Neural progenitor cell (in vitro differentiated cells): ENCODE measurements around the gene PHACTR1. TPM values are rescaled to one million over a fixed set of nuclear protein-coding genes. Genes with fewer than 3 reads are reported as not detected.
A peak's percentile ranks its signal among the peaks of the same experiment; 100 is the strongest.

ENCODE experiments used
- DNase-seq: peaks from one replicate; pipeline ENCODE4 v3.0.0-alpha.2; 2016; ENCODE audit warnings: low spot score
- H2AFZ ChIP-seq: fragments of 200-600 bp; sonication (generic); replicated peaks from 2 replicates; pipeline ENCODE4 v1.6.1; 2016; ENCODE audit warnings: antibody characterized with exemption
- H3F3A ChIP-seq: fragments of 200-600 bp; sonication (generic); 2 replicates; pipeline ENCODE4 v1.6.1; 2016; ENCODE audit warnings: antibody characterized with exemption, low read depth
- H3K27ac ChIP-seq: fragments of 200-600 bp; sonication (generic); 2 replicates; pipeline ENCODE4 v1.5.1; 2016; ENCODE audit warnings: mild to moderate bottlenecking
- H3K27me3 ChIP-seq: fragments of 200-600 bp; sonication (generic); 2 replicates; pipeline ENCODE4 v1.6.1; 2016; ENCODE audit warnings: mild to moderate bottlenecking, moderate library complexity
- H3K36me3 ChIP-seq: fragments of 200-600 bp; sonication (generic); 2 replicates; pipeline ENCODE4 v1.5.1; 2016
- H3K4me1 ChIP-seq: fragments of 200-600 bp; sonication (generic); 2 replicates; pipeline ENCODE4 v1.6.1; 2016; ENCODE audit warnings: mixed run types
- H3K4me2 ChIP-seq: fragments of 200-600 bp; sonication (generic); 2 replicates; pipeline ENCODE4 v1.6.1; 2016
- H3K4me3 ChIP-seq: fragments of 200-600 bp; sonication (generic); 2 replicates; pipeline ENCODE4 v1.5.1; 2016
- H3K79me2 ChIP-seq: fragments of 200-600 bp; sonication (generic); 2 replicates; pipeline ENCODE4 v1.6.1; 2016; ENCODE audit warnings: low read depth
- H3K9ac ChIP-seq: fragments of 200-600 bp; sonication (generic); 2 replicates; pipeline ENCODE4 v1.6.1; 2016
- H3K9me3 ChIP-seq: fragments of 200-600 bp; sonication (generic); 2 replicates; pipeline ENCODE4 v1.5.1; 2016; ENCODE audit warnings: low read depth
- H4K20me1 ChIP-seq: fragments of 200-600 bp; sonication (generic); 2 replicates; pipeline ENCODE4 v1.6.1; 2016; ENCODE audit warnings: low read depth
- H3K27ac Mint-ChIP-seq: 3 replicates; pipeline ENCODE4 v1.8.0; 2021; ENCODE audit warnings: mixed read lengths
- H3K27me3 Mint-ChIP-seq: 2 replicates; pipeline ENCODE4 v1.8.0; 2022; ENCODE audit warnings: low read depth, mild to moderate bottlenecking, inconsistent platforms, moderate library complexity, mixed read lengths; ENCODE audit not compliant: insufficient read depth
- H3K36me3 Mint-ChIP-seq: 3 replicates; pipeline ENCODE4 v1.8.0; 2021; ENCODE audit warnings: mixed read lengths
- H3K4me1 Mint-ChIP-seq: 3 replicates; pipeline ENCODE4 v1.8.0; 2021; ENCODE audit warnings: mixed read lengths
- H3K4me3 Mint-ChIP-seq: 3 replicates; pipeline ENCODE4 v1.8.0; 2021; ENCODE audit warnings: mild to moderate bottlenecking, moderate library complexity, mixed read lengths
- H3K9me3 Mint-ChIP-seq: 3 replicates; pipeline ENCODE4 v1.8.0; 2020; ENCODE audit warnings: mixed read lengths
- CTCF ChIP-seq: fragments of 200-600 bp; sonication (generic); IDR thresholded peaks from 2 replicates; pipeline ENCODE4 v1.5.1; 2017; ENCODE audit warnings: antibody characterized with exemption, mild to moderate bottlenecking
- EZH2 ChIP-seq: fragments of 200-600 bp; sonication (generic); IDR thresholded peaks from 2 replicates; pipeline ENCODE4 v1.6.1; 2017; ENCODE audit warnings: antibody characterized with exemption, mild to moderate bottlenecking, moderate library complexity
- EZH2phosphoT487 ChIP-seq: fragments of 200-600 bp; sonication (generic); IDR thresholded peaks from 2 replicates; pipeline ENCODE4 v1.6.1; 2017; ENCODE audit warnings: antibody characterized with exemption
- total RNA-seq: library from RNA; depleted of rRNA; stranded (reverse); fragments of >200 nt; gene quantifications from 2 replicates; pipeline ENCODE4 v1.2.3, GENCODE V29; 2015; ENCODE audit warnings: low replicate concordance

The PHACTR1 gene
- total RNA-seq, 1 donor from 2014 or later, result 2.4 TPM

- H3K4me3 Mint-ChIP-seq, result no peak overlapping the region
- H3K27me3 Mint-ChIP-seq, result peaks cover 3% of the 10 kb centered on the region
- peaks cover 8% of the 10 kb centered on the region for H3K4me1 Mint-ChIP-seq
Measured at GRCh38 chr6:13025893-13026499, 309.4 kb downstream of the PHACTR1 start.

GRCh38 chr6:13026557-13026956 is 310.0 kb downstream of the PHACTR1 start:
- H3K27ac ChIP-seq, result no peak overlapping the region
- H3K9me3 Mint-ChIP-seq, result no peaks in the 10 kb centered on the region
- H3K4me3 ChIP-seq, result no peak overlapping the region
- no peak overlapping the region for H2AFZ ChIP-seq
- no peaks in the 10 kb centered on the region for H3K36me3 Mint-ChIP-seq
- no peaks in the 10 kb centered on the region for H3K27me3 ChIP-seq
- no peak overlapping the region for H3K4me2 ChIP-seq
- TF ChIP-seq EZH2, result no peak
- TF ChIP-seq EZH2phosphoT487, result no peak
- TF ChIP-seq CTCF, result no peak
- peaks cover 3% of the 10 kb centered on the region for H3K27me3 Mint-ChIP-seq
- no peaks in the 10 kb centered on the region for H3K9me3 ChIP-seq
- H3K4me1 Mint-ChIP-seq, result peaks cover 8% of the 10 kb centered on the region
- H3F3A ChIP-seq, result no peaks in the 10 kb centered on the region
- no peaks in the 10 kb centered on the region for H3K36me3 ChIP-seq
- no peak overlapping the region for H3K4me3 Mint-ChIP-seq
- no peak overlapping the region for H3K27ac Mint-ChIP-seq
- H3K9ac ChIP-seq, result no peak overlapping the region
- DNase-seq, result peak; percentile 8
- peaks cover 9% of the 10 kb centered on the region for H3K4me1 ChIP-seq
- H3K79me2 ChIP-seq, result no peaks in the 10 kb centered on the region
- H4K20me1 ChIP-seq, result no peaks in the 10 kb centered on the region

More at GRCh38 chr6:13025893-13026499, 309.4 kb downstream of the PHACTR1 start:
- H3K9ac ChIP-seq, result no peak overlapping the region
- TF ChIP-seq CTCF (no peak), EZH2 (no peak), EZH2phosphoT487 (no peak)
- peaks cover 9% of the 10 kb centered on the region for H3K4me1 ChIP-seq
- H3K36me3 ChIP-seq, result no peaks in the 10 kb centered on the region
- H3K4me3 ChIP-seq, result no peak overlapping the region
- H3K27ac ChIP-seq, result no peak overlapping the region
- no peaks in the 10 kb centered on the region for H3K9me3 ChIP-seq
- H3F3A ChIP-seq, result no peaks in the 10 kb centered on the region
- no peaks in the 10 kb centered on the region for H4K20me1 ChIP-seq
- H3K9me3 Mint-ChIP-seq, result no peaks in the 10 kb centered on the region
- no peaks in the 10 kb centered on the region for H3K79me2 ChIP-seq
- H3K4me2 ChIP-seq, result no peak overlapping the region
- no peaks in the 10 kb centered on the region for H3K36me3 Mint-ChIP-seq
- no peaks in the 10 kb centered on the region for H3K27me3 ChIP-seq
- no peak overlapping the region for H3K27ac Mint-ChIP-seq
- no peak overlapping the region for H2AFZ ChIP-seq
- no peak for DNase-seq

GRCh38 chr6:13027207-13027606 is 310.6 kb downstream of the PHACTR1 start:
- no peaks in the 10 kb centered on the region for H3F3A ChIP-seq
- no peaks in the 10 kb centered on the region for H3K9me3 ChIP-seq
- Mint-ChIP-seq H3K4me1 (peaks cover 8% of the 10 kb centered on the region), H3K9me3 (no peaks in the 10 kb centered on the region), H3K27ac (no peak overlapping the region), H3K27me3 (no peaks in the 10 kb centered on the region), H3K4me3 (no peak overlapping the region), H3K36me3 (no peaks in the 10 kb centered on the region)
- H3K36me3 ChIP-seq, result no peaks in the 10 kb centered on the region
- H3K27ac ChIP-seq, result no peak overlapping the region
- no peaks in the 10 kb centered on the region for H3K27me3 ChIP-seq
- H3K79me2 ChIP-seq, result no peaks in the 10 kb centered on the region
- no peak overlapping the region for H2AFZ ChIP-seq
- TF ChIP-seq CTCF (no peak), EZH2phosphoT487 (no peak), EZH2 (no peak)
- no peak for DNase-seq
- no peak overlapping the region for H3K9ac ChIP-seq
- H4K20me1 ChIP-seq, result no peaks in the 10 kb centered on the region
- no peak overlapping the region for H3K4me2 ChIP-seq
- no peak overlapping the region for H3K4me3 ChIP-seq
- H3K4me1 ChIP-seq, result peaks cover 9% of the 10 kb centered on the region
